ENCODE data around the gene SKAP1.

GRCh38 chr17:48239603-48239995, 190.4 kb downstream of the SKAP1 start:
- TF ChIP-seq POLR2AphosphoS5 (IDR thresholded peaks at IDR 0.05) (no peak), CTCF (IDR thresholded peaks at IDR 0.05) (no peak)

Data from esophagus muscularis mucosa (tissue), 3 donors.